CD4-positive, alpha-beta T cell (primary cell): ENCODE measurements around the gene SLC17A9. TPM values are rescaled to one million over a fixed set of nuclear protein-coding genes. Genes with fewer than 3 reads are reported as not detected.

Experiments used
- ATAC-seq: fragments of 200-7000 bp; cut with Tn5 transposase; one replicate; pipeline ENCODE4 v1.10.0; 2022; ENCODE audit warnings: mild to moderate bottlenecking; ENCODE audit not compliant: poor library complexity
- CTCF ChIA-PET: fragments of 350-600 bp; sonication (Branson Sonifier 250); formaldehyde crosslinking; loops from one replicate; lab custom pipeline; 2021; ENCODE audit warnings: antibody characterized with exemption, inconsistent platforms; lab: Charles Lee
- POLR2A ChIA-PET: fragments of 350-600 bp; sonication (Branson Sonifier 250); formaldehyde crosslinking; loops from one replicate; lab custom pipeline; 2021; ENCODE audit warnings: antibody characterized with exemption, inconsistent platforms; lab: Charles Lee
- DNase-seq, 14 experiments: peaks; one replicate each; pipeline ENCODE4 v3.0.0-alpha.2; 2013 to 2020; ENCODE audit warnings: mixed read lengths in 2 of 14
- H3K27ac ChIP-seq, 2 donors: one replicate each; pipeline versions ENCODE4 v1.5.1 to v1.7.0; 2013; ENCODE audit warnings: low read length in 2 of 2, low read depth in 1 of 2, mild to moderate bottlenecking in 1 of 2
- H3K27me3 ChIP-seq, 2 experiments: 1 replicate in 1 of 2; 2 replicates in 1 of 2; pipeline versions ENCODE4 v1.6.1 to v1.7.0; 2013; ENCODE audit warnings: low read length in 2 of 2, control low read depth in 1 of 2, mild to moderate bottlenecking in 1 of 2, moderate library complexity in 1 of 2; ENCODE audit not compliant: insufficient read depth in 2 of 2, control insufficient read depth in 1 of 2
- H3K36me3 ChIP-seq: one replicate; pipeline ENCODE4 v1.6.1; 2013; ENCODE audit warnings: low read length, control low read depth; ENCODE audit not compliant: insufficient read depth
- H3K4me1 ChIP-seq: one replicate; pipeline ENCODE4 v1.6.1; 2013; ENCODE audit warnings: low read length, control low read depth; ENCODE audit not compliant: insufficient read depth
- H3K4me3 ChIP-seq: one replicate; pipeline ENCODE4 v1.5.1; 2013; ENCODE audit warnings: mild to moderate bottlenecking, low read length, moderate library complexity
- H3K9me3 ChIP-seq, 2 experiments: 1 replicate in 1 of 2; 2 replicates in 1 of 2; pipeline versions ENCODE4 v1.6.1 to v1.7.0; 2013; ENCODE audit warnings: low read length in 2 of 2, mild to moderate bottlenecking in 2 of 2, control low read depth in 1 of 2, moderate library complexity in 1 of 2; ENCODE audit not compliant: control insufficient read depth in 1 of 2, insufficient read depth in 1 of 2
- H3K27ac Mint-ChIP-seq: one replicate; pipeline ENCODE4 v1.8.0; 2020; ENCODE audit warnings: mixed read lengths
- H3K27me3 Mint-ChIP-seq: one replicate; pipeline ENCODE4 v1.8.0; 2021; ENCODE audit warnings: mixed read lengths
- H3K36me3 Mint-ChIP-seq: one replicate; pipeline ENCODE4 v1.8.0; 2021; ENCODE audit warnings: low read depth, mixed read lengths
- H3K4me1 Mint-ChIP-seq: one replicate; pipeline ENCODE4 v1.8.0; 2021; ENCODE audit warnings: low read depth, mixed read lengths
- H3K4me3 Mint-ChIP-seq: one replicate; pipeline ENCODE4 v1.8.0; 2020; ENCODE audit warnings: mild to moderate bottlenecking, mixed read lengths
- H3K9me3 Mint-ChIP-seq: one replicate; pipeline ENCODE4 v1.8.0; 2020; ENCODE audit warnings: mixed read lengths
- CTCF ChIP-seq: fragments of 200-600 bp; IDR thresholded peaks from one replicate; pipeline ENCODE4 v1.8.0; 2022; ENCODE audit warnings: antibody characterized with exemption, mild to moderate bottlenecking
- intact Hi-C, 2 experiments: fragments of 100-400 bp; cut with DNase I in 1 of 2; cut with micrococcal nuclease in 1 of 2; formaldehyde crosslinking; loops; one replicate each; pipeline versions ENCODE4 v1.15.1 to v1.9.0; 2023 to 2025; cut with DNase I, micrococcal nuclease
- total RNA-seq, 174 experiments: library from RNA in 2 of 174; stranded (reverse) in 2 of 174; gene quantifications; one replicate each; pipeline ENCODE4 v1.2.3 and lab custom pipeline; 2021 to 2026

The SLC17A9 gene
- total RNA-seq, 2 experiments from 2014 or later = 3.5 to 5.5 TPM

DNA sequence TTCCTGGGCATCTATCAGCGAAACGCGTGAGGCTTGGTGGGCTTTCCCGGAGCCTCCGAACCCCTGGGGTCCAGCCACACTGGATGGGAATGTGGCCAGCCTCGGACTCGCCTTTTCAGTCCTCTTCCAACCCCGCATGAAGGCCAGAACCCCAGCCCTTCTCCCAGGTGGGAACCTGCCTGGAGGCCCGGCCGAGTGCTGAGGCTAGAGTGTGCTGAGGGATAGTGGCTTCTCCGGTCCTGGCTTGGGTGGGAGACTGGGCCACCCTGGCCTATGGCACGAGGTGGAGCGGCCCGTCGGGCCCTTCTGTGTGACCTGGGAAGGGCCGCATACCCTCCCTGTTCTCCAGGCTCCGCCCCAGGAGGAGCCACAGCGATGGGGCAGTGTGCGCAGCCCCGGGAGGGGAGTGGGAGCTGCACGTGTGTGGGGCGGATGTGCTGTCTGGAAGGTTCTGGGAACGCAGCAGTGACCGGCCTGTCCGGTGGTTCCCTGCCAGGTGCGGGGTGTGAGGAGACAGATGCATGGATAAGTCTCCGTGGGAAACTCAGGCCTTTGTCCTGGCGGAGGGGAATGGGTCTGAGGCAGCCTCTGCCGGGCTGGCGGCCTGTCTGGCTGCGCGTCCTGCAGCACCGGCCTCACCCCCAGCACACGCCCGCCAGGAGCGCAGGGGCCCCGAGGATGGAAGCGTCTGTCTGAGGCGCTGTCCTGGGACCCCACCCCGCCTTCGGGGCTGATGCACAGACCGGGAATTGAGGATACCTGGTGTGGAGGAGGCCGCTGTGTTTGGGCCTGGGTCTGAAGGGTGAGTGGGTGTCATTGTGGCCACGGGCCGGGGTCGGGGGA is 55.4 kb downstream of the SLC17A9 start:
- peaks cover 24% of the 10 kb centered on the region for H3K4me1 Mint-ChIP-seq
- no peak overlapping the region for H3K27ac ChIP-seq
- DNase-seq (peak in 2 of 14 experiments; percentile 17 to 33), ATAC-seq (no peak)
- POLR2A ChIA-PET = interaction anchor here (1.9 kb wide), 1 partner anchor 107 kb away, joined by 6 read pairs; no protein-coding TSS in a partner anchor
- H3K27me3 Mint-ChIP-seq = peaks cover 73% of the 10 kb centered on the region
- peaks cover 53 to 58% of the 10 kb centered on the region in 2 experiments for H3K27me3 ChIP-seq
- H3K4me3 ChIP-seq = no peak overlapping the region
- peaks cover under 1 to 39% of the 10 kb centered on the region in 2 experiments for H3K9me3 ChIP-seq
- H3K4me1 ChIP-seq = peaks cover 63% of the 10 kb centered on the region
- H3K9me3 Mint-ChIP-seq = no peaks in the 10 kb centered on the region
- no peaks in the 10 kb centered on the region for H3K36me3 Mint-ChIP-seq
- TF ChIP-seq CTCF = no peak
- intact Hi-C loops = loop anchor here (5.0 to 10.0 kb wide), 3 partner anchors 53 to 513 kb away; partner anchors contain the start of gene SLC17A9 (in 1 of the 2)
- H3K4me3 Mint-ChIP-seq = peak overlapping the region; percentile 51
- H3K36me3 ChIP-seq = no peaks in the 10 kb centered on the region
- H3K27ac Mint-ChIP-seq = no peak overlapping the region
- CTCF ChIA-PET = interaction anchor here (1.4 to 1.8 kb wide), 2 partner anchors 31 to 108 kb away, joined by 5 to 24 read pairs; no protein-coding TSS in a partner anchor

GRCh38 chr20:63008541-63009044 is 56.1 kb downstream of the SLC17A9 start:
- H3K27ac Mint-ChIP-seq = no peak overlapping the region
- ATAC-seq (no peak), DNase-seq (no peak)
- peaks cover 24% of the 10 kb centered on the region for H3K4me1 Mint-ChIP-seq
- CTCF ChIA-PET = interaction anchor here (0.6 to 1.8 kb wide), 13 partner anchors 18 to 135 kb away, joined by 3 to 24 read pairs (median 4); partner anchors contain the start of gene GID8
- POLR2A ChIA-PET = interaction anchor here (0.8 to 1.9 kb wide), 8 partner anchors 17 to 215 kb away, joined by 3 to 8 read pairs (median 4); partner anchors contain the start of gene GID8
- no peak overlapping the region for H3K4me3 ChIP-seq
- H3K9me3 ChIP-seq = peaks cover 8 to 39% of the 10 kb centered on the region in 2 experiments
- H3K4me1 ChIP-seq = peaks cover 63% of the 10 kb centered on the region
- no peaks in the 10 kb centered on the region for H3K9me3 Mint-ChIP-seq
- TF ChIP-seq CTCF = no peak
- peak overlapping the region; percentile 70 for H3K4me3 Mint-ChIP-seq
- H3K36me3 Mint-ChIP-seq = no peaks in the 10 kb centered on the region
- peaks cover 47 to 51% of the 10 kb centered on the region in 2 experiments for H3K27me3 ChIP-seq
- intact Hi-C loops = loop anchor here (1.0 to 10.0 kb wide), 6 partner anchors 36 to 514 kb away; partner anchors contain the start of gene SLC17A9 (in 1 of the 2)
- H3K27ac ChIP-seq = no peak overlapping the region
- peaks cover 73% of the 10 kb centered on the region for H3K27me3 Mint-ChIP-seq
- H3K36me3 ChIP-seq = no peaks in the 10 kb centered on the region
